ENCODE measurements around the gene HOXA9.

DNA sequence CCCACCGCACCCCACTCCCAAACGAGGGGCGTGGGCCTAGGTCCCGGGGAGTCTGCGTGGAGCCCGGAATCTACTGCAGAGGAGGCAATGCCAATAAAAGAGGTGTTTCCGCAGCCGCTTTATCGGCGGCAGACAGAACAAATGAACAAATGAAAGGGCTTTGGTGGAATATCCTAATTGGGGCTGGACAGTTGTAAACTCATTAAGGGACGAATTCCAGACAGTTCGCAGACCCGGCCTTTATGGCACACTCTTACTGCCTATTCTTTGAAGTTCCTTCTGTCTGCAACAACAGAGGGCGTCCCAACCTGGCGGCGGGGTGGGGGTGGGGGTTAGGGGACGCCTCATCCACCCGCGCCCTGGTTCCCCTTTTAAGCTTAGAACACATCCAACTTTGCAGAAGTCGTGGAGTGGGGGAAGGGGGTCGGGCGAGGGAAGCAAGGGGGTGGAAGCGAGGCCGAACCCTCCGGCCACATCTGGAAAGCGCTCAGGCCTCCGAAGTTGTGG lies 4.1 kb downstream of the HOXA9 start:
- TF ChIP-seq, protein P1, sequence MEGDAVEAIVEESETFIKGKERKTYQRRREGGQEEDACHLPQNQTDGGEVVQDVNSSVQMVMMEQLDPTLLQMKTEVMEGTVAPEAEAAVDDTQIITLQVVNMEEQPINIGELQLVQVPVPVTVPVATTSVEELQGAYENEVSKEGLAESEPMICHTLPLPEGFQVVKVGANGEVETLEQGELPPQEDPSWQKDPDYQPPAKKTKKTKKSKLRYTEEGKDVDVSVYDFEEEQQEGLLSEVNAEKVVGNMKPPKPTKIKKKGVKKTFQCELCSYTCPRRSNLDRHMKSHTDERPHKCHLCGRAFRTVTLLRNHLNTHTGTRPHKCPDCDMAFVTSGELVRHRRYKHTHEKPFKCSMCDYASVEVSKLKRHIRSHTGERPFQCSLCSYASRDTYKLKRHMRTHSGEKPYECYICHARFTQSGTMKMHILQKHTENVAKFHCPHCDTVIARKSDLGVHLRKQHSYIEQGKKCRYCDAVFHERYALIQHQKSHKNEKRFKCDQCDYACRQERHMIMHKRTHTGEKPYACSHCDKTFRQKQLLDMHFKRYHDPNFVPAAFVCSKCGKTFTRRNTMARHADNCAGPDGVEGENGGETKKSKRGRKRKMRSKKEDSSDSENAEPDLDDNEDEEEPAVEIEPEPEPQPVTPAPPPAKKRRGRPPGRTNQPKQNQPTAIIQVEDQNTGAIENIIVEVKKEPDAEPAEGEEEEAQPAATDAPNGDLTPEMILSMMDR (optimal IDR thresholded peaks at IDR 0.05 in 1 of 3, IDR thresholded peaks at IDR 0.05 in 1 of 3, conservative IDR thresholded peaks at IDR 0.05 in 1 of 3; ENCODE audit: extremely low read depth in 1 of 3, insufficient read depth in 2 of 3, low read length in 3 of 3) = peak in 1 of 3 experiments; percentile 3
- no peak for TF ChIP-seq EZH2 (IDR thresholded peaks at IDR 0.05; ENCODE audit: low read length)

All from keratinocyte (primary cell).